GM18873 (cell line): ENCODE data around the gene TTC39A.

ENCODE experiments used
- ATAC-seq: cut with Tn5 transposase; IDR thresholded peaks from one replicate; pipeline ENCODE4 v1.9.1; 2021; ENCODE audit warnings: mild to moderate bottlenecking, moderate library complexity, moderate number of reproducible peaks; ENCODE audit not compliant: unreplicated experiment, low FRiP score

Gene TTC39A

DNA sequence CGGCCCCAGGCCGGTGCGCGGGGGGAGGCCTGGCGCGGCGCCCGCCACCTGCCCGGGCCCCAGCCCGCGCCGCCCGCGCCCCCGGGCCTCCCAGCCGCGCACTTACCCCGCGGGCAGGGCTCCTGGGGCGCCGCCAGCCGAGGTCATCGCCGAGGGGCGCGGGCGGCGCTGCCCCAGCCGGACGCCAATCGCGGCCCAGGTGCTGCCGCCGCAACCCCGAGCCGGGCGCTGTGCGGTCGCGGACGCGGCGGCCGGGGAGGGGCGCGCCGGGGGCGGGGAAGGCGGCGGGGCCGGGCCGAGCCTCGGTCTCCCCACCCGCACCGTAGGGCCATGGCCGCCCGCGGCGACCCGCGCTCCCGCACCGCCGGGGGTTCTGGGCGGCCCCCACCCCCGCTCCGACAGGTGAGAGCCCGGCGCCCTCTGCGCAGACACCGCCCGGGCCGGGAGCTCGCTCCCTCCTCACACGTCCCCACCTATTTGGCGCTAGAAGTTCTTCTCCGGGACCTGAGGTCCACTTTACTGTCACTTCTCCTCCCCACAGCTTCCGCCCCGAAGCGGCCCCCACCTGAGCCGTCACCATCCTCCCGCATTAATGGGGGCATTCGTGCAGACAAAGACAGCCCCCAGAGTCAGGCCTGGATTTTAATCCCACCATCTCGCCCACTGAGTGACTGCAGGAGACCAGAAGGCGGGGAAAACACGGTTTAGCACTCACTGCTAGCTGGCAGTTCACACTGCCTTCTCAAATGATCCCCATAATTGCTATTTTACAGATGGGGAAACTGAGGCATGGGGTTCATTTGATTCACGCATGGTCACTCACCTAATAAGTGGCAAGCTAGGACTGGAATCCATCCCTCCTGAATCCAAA is at the start of gene TTC39A:
TSS of gene TTC39A (minus strand) at position 232 of the 871 bp plus-strand sequence. CDS start at position 147, 85 bp downstream.
- ATAC-seq = no peak

- no peak for ATAC-seq
Observed at GRCh38 chr1:51378871-51379270, 48.5 kb upstream of the TTC39A start.

DNA sequence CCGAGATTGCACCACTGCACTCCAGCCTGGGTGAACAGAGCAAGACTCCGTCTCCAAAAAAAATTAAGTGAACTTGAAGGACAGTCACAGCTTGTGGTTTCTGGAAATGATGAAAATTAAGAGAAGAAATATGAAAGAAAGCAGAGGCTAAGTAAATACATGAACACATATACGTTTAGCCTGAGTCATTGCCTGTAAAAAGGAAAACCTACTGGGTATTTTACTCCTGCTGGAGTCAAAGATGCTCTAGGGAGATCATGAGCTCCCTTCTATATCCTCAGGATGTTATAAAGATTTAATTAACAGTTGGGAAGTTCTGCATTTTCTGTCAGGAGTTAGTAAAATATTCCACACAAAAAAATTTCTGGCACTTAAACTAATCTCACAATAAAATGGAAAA is 43.5 kb upstream of the TTC39A start:
- ATAC-seq = no peak

GRCh38 chr1:51372561-51372960 is 42.2 kb upstream of the TTC39A start:
- ATAC-seq = no peak

DNA sequence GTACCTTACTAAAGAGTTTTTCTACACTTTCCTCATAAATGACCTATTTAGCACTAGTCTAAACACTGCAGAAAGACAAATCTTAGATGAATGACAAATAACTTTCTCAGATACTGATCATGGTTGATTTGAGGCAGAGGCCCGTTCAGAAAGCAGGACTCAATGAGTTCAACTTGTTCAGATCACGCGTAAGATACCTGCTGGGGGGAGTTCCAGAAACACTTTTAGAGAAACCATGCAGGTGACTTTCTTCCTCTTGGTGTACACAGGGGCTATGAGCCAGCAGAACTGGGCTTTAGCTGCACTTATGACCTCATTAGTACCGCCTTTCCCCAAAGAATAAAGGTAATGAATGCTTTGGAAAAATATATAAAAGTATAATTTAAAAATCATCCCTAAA is 38.8 kb upstream of the TTC39A start:
- ATAC-seq = no peak

- ATAC-seq = no peak
Observed at GRCh38 chr1:51365774-51366173, 35.4 kb upstream of the TTC39A start.

DNA sequence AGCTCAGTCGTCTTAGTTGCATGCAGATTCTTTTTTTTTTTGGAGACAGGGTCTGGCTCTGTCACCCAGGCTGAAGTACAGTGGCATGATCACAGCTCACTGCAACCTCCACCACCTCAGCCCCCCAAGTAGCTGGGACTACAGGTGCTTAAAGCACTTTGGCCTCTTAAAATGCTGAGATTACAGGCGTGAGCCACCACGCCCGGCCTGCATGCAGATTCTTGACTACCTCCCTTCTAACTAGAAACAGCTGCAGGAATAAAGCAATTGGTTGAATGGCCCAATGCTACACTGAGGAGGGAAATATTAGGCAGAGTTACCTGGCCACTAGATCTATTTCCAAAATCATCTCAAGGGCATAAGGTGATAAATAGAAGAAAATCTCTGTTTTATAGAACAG is 29.5 kb upstream of the TTC39A start:
- no peak for ATAC-seq

DNA sequence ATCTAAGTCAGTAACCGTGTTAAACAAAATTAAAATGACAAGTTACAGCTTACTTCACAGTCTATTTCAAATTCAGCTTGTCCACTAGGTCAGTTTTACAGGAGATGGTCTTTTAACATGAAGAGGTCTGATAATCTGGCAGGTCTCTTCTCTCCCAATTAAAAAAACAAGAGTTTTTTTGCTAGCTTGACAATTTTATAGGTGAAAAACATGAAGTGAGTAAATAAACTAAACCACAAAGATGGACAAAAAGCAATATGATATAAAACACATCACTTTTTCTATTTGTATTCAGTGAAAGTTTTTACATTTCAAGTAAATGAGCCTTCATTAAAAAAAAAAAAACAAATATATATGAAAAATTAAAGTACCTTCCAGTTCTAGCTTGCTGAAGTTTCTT is 25.0 kb upstream of the TTC39A start:
- ATAC-seq = no peak

GRCh38 chr1:51354416-51354815 is 24.1 kb upstream of the TTC39A start:
- no peak for ATAC-seq

- ATAC-seq = no peak
Observed at GRCh38 chr1:51351907-51352306, 21.5 kb upstream of the TTC39A start.

DNA sequence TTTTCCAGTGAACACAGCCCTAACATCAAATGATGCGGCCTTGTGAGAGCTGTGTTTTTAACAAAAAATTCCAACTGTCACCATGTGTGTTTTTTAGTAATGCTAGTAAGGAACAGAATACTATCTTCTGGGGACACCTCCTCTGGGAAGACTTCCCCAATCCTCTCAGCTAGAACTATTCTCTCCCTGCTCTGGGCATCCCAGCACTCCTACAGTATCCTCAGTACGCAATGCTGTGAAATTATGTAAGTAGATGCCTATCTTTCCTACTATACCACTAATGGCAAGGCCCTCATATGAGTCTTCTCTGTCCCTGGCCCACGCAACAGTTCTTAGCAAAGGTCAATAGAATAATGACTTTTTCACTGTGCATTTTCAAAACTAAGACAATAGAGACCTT is 19.5 kb upstream of the TTC39A start:
- no peak for ATAC-seq

GRCh38 chr1:51348147-51348527 is 17.8 kb upstream of the TTC39A start:
- no peak for ATAC-seq

DNA sequence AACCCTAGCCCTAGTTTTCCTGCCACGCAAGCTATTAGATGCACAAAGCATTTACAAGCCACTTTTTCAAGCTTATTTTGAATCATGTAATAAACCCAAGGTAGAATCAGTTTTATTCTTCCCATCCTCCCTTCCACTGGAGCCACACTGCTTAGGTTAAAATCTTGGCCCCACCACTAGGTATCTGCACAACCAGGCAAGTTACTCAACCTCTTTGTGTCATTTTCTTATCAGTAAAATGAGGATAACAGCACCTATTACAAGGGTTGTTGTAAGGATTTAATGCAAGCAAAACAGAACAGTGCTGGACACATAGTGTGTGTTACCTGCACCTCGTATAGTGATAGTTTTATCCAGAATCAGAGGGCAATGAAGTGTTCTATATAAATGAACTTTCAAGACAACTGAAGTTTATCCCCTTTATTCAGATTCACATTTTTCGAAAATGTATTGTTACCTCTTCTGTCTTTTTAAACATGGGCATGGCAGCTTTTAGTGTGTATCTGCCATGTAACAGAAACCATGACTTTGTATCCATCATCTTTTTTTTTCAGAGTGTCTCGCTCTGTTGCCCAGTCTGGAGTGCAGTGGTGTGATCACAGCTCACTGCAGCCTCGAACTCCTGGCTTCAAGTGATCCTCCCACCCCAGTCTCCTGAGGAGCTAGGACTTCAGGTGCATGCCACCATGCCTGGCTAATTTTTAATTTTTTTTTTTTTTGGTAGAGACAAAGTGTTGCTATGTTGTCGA is 17.2 kb upstream of the TTC39A start:
- ATAC-seq = no peak

DNA sequence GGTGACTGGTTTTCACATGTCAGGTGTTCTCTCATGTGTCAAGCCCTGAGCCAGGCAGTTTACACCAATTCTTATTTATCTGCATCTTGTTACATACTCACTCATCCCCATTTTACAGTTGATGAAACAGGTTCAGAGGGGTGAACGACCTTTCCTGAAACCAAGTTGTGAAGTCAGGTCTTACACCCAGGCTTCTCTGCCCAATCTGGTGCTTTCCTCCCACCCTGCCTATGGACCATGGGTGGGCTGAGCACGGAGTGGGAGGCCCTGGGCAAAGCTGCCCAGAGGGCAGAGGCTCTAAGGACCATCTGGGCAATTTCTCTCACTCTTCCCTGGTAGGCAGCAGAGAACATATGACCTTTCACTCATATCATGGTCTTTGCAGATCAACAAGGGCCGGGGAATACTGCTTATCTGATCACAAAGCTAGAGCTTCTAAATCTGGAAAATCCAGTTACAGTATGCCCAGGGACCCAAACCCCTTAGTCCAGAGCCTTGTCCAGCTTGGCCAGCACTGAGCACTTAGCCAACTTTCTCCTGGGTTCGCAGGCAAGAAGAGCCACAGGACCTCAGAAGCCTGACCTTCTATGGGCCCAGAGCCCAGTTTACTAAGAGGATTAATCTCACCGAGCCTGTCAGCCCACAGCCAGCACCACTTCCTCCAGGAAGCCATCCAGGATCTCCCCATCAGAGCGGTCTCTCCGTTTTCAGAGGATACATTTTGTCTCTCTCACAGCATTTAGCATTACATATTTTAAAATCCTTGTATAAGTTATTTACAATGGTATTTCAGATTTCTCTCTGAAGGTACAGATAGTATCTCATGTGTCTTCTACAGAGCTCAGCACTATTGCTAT is 16.0 kb upstream of the TTC39A start:
- ATAC-seq = no peak

- ATAC-seq = no peak
Observed at GRCh38 chr1:51345300-51345687, 14.9 kb upstream of the TTC39A start.

DNA sequence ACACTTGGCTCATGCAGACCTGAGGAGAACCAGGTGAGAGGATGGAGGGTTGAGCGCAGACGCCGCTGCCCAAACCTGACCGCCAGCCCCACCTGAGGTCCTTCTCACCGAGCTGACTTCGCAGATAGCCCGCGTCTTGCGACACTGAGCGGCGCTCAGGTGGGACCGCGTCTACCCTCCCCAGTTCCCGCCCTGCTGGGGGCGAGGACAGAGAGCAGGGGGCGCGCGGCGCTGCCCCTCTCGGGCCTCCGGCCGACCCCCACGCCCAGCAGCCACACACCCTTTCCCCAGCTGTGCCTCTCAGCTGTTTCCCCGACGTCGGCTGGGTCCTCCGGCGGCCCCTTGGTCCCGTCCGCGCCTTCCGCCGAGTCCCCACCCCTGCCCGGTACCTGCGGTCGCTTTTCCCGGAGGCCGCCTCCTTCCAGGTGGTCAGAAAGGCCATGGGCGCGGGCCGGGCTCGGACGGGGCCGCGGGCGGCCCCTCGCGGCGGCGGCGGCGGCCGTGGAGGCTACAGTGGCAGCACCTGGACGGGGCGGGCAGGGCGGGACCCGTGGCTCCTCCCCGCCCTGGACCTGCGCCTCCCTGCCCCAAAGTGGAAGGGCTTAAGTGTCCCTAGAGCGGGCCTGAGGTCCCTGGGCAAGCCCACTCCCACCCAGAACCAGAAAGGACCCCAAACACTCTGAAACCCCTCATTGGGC is 14.4 kb upstream of the TTC39A start:
- no peak for ATAC-seq

GRCh38 chr1:51344276-51344601 is 13.9 kb upstream of the TTC39A start:
- ATAC-seq = no peak

- ATAC-seq = no peak
Observed at GRCh38 chr1:51343624-51344023, 13.3 kb upstream of the TTC39A start.

GRCh38 chr1:51342591-51343206 is 12.3 kb upstream of the TTC39A start:
- ATAC-seq = no peak

GRCh38 chr1:51341876-51342496 is 11.6 kb upstream of the TTC39A start:
- ATAC-seq = no peak
